ENCODE measurements around the gene WNK2. TPM values are rescaled to one million over a fixed set of nuclear protein-coding genes. Genes with fewer than 3 reads are reported as not detected.

The WNK2 gene
- total RNA-seq, 1 donor from 2014 or later, result 6.2 TPM

DNA sequence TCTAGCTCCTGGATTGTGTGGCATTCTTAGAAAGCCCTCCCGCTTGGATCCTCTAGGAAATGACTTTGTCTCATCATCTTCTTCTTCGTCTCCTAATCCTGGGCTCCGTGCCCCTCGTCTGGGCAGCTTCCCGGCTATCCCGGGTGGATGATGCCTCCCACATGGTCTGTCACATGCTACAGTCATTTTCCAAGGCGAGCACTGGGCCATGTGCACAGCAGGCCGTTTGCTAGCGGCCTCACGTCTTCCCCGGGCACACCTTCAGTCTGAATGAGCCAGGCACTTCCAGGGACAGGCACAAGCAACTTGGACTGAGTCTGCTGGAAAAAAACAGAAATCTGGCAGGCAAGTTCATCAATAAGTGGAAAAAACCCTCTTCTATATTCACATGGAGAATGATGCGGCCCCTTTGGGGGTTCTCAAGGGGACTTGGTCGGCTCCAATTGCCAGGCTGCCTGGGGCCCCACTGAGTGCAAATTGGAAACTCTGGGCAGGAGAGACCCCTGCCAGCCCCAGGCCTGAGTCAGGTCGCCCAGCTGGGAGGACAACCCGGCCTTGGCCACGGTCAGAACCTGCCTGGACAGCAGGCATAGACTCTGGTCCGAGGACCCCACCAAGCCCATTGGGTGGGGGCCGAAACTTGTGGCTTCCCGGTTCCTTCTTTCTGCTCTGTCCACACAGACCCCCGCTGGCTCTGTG, 11.1 kb upstream of the WNK2 start:
- H3K4me2 ChIP-seq, result no peak overlapping the region
- H3F3A ChIP-seq (ENCODE audit: low read depth), result no peaks in the 10 kb centered on the region
- no peaks in the 10 kb centered on the region for H3K36me3 ChIP-seq
- no peak overlapping the region for H3K9ac ChIP-seq
- no peak for DNase-seq (ENCODE audit: low spot score)
- H3K79me2 ChIP-seq (ENCODE audit: low read depth), result no peaks in the 10 kb centered on the region
- no peaks in the 10 kb centered on the region for H3K27me3 ChIP-seq
- Mint-ChIP-seq H3K36me3 (no peaks in the 10 kb centered on the region), H3K4me1 (peaks cover 16% of the 10 kb centered on the region), H3K4me3 (no peak overlapping the region), H3K9me3 (no peaks in the 10 kb centered on the region), H3K27ac (no peak overlapping the region), H3K27me3 (ENCODE audit: insufficient read depth, low read depth) (no peaks in the 10 kb centered on the region)
- no peaks in the 10 kb centered on the region for H3K4me1 ChIP-seq
- H4K20me1 ChIP-seq (ENCODE audit: low read depth), result no peaks in the 10 kb centered on the region
- H3K27ac ChIP-seq, result no peak overlapping the region
- H2AFZ ChIP-seq (replicated peaks), result no peak overlapping the region
- H3K4me3 ChIP-seq, result no peak overlapping the region
- no peaks in the 10 kb centered on the region for H3K9me3 ChIP-seq (ENCODE audit: low read depth)
- TF ChIP-seq, protein P1, sequence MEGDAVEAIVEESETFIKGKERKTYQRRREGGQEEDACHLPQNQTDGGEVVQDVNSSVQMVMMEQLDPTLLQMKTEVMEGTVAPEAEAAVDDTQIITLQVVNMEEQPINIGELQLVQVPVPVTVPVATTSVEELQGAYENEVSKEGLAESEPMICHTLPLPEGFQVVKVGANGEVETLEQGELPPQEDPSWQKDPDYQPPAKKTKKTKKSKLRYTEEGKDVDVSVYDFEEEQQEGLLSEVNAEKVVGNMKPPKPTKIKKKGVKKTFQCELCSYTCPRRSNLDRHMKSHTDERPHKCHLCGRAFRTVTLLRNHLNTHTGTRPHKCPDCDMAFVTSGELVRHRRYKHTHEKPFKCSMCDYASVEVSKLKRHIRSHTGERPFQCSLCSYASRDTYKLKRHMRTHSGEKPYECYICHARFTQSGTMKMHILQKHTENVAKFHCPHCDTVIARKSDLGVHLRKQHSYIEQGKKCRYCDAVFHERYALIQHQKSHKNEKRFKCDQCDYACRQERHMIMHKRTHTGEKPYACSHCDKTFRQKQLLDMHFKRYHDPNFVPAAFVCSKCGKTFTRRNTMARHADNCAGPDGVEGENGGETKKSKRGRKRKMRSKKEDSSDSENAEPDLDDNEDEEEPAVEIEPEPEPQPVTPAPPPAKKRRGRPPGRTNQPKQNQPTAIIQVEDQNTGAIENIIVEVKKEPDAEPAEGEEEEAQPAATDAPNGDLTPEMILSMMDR (IDR thresholded peaks at IDR 0.05), result no peak
- TF ChIP-seq EZH2phosphoT487 (IDR thresholded peaks at IDR 0.05) (no peak), EZH2 (IDR thresholded peaks at IDR 0.05) (no peak)

DNA sequence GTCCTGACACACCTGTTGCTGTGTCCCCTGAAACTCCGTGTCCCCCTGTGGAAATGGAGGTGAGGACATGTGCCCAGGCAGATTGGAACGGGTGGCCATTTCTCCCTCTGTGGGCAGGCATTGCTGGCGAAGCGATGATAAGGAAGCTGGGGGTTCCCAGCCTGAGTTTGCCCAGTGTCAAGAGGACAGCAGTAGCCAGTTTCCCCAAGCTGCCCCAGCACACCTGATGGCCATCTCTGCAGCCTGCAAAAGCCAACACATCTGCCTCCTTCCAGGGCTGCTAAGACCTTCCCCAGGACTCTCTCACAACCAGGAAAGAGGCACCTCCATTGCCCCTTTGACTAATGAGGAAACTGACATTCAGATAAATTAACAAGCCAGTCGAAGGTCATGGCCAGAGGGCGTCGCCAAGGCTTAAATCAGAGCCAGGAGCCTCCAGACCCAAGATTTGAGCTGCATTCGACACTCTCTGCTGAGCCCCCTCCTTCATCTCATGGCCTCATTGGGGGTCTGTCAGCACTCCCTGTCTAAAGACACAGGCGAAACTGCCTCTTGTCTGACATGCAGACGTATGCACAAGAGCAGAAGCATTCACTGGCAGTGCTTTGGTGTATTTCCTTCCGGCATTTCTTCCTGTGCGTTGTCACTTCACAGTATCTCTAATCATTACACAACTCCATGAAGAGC, 10.4 kb upstream of the WNK2 start:
- H3K27me3 Mint-ChIP-seq (ENCODE audit: insufficient read depth, low read depth), result no peaks in the 10 kb centered on the region
- Histone ChIP-seq H4K20me1 (ENCODE audit: low read depth) (no peaks in the 10 kb centered on the region), H3K4me1 (no peaks in the 10 kb centered on the region), H3K36me3 (no peaks in the 10 kb centered on the region), H3K9ac (no peak overlapping the region), H3F3A (ENCODE audit: low read depth) (no peaks in the 10 kb centered on the region), H3K4me3 (no peak overlapping the region), H2AFZ (replicated peaks) (no peak overlapping the region), H3K27me3 (no peaks in the 10 kb centered on the region), H3K79me2 (ENCODE audit: low read depth) (no peaks in the 10 kb centered on the region), H3K9me3 (ENCODE audit: low read depth) (no peaks in the 10 kb centered on the region), H3K4me2 (no peak overlapping the region), H3K27ac (no peak overlapping the region)
- no peaks in the 10 kb centered on the region for H3K9me3 Mint-ChIP-seq
- TF ChIP-seq EZH2phosphoT487 (IDR thresholded peaks at IDR 0.05) (no peak), EZH2 (IDR thresholded peaks at IDR 0.05) (no peak)
- TF ChIP-seq, protein P1 (IDR thresholded peaks at IDR 0.05), result no peak
- peak overlapping the region; percentile 58 for H3K27ac Mint-ChIP-seq
- H3K4me3 Mint-ChIP-seq, result peak overlapping the region; percentile 54
- H3K4me1 Mint-ChIP-seq, result peaks cover 16% of the 10 kb centered on the region
- H3K36me3 Mint-ChIP-seq, result no peaks in the 10 kb centered on the region
- DNase-seq (ENCODE audit: low spot score), result no peak

DNA sequence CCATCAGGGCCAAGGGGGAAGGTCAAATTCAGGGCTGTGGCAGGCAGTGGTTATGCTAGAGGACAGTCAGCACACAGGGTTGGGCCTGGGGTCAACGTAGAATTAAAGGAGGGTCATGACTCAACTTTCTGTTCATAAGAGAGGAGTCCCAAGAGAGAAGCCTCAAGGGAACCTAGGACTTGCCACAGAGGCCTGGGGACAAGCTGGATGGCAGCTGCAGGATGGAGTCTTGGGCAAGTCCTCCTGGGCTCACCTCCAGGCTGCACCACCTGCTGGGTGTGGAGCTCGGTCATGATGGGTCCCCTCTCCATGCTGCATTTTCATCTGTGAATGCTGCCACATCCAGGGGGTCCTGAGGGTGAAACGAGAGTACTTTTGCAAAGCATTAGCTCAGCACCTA, 9.0 kb upstream of the WNK2 start:
- peaks cover 16% of the 10 kb centered on the region for H3K4me1 Mint-ChIP-seq
- peaks cover under 1% of the 10 kb centered on the region for H3K27me3 Mint-ChIP-seq (ENCODE audit: insufficient read depth, low read depth)
- Histone ChIP-seq H2AFZ (replicated peaks) (no peak overlapping the region), H3F3A (ENCODE audit: low read depth) (no peaks in the 10 kb centered on the region), H3K27me3 (no peaks in the 10 kb centered on the region), H3K4me2 (no peak overlapping the region), H3K36me3 (no peaks in the 10 kb centered on the region), H4K20me1 (ENCODE audit: low read depth) (no peaks in the 10 kb centered on the region), H3K9me3 (ENCODE audit: low read depth) (no peaks in the 10 kb centered on the region), H3K79me2 (ENCODE audit: low read depth) (no peaks in the 10 kb centered on the region), H3K4me3 (no peak overlapping the region), H3K9ac (no peak overlapping the region), H3K27ac (no peak overlapping the region), H3K4me1 (no peaks in the 10 kb centered on the region)
- no peak overlapping the region for H3K4me3 Mint-ChIP-seq
- H3K9me3 Mint-ChIP-seq, result no peaks in the 10 kb centered on the region
- no peaks in the 10 kb centered on the region for H3K36me3 Mint-ChIP-seq
- TF ChIP-seq, protein P1 (IDR thresholded peaks at IDR 0.05), result no peak
- TF ChIP-seq EZH2 (IDR thresholded peaks at IDR 0.05) (no peak), EZH2phosphoT487 (IDR thresholded peaks at IDR 0.05) (no peak)
- peak overlapping the region; percentile 78 for H3K27ac Mint-ChIP-seq
- DNase-seq (ENCODE audit: low spot score), result no peak

All from neural progenitor cell (in vitro differentiated cells).